Ishikawa (cell line): ENCODE results near the gene ZAR1L.

Experiments used
- CEBPB ChIP-seq: IDR thresholded peaks from 2 replicates; pipeline ENCODE4 v1.6.1; 2012
- CREB1 ChIP-seq: IDR thresholded peaks from 2 replicates; pipeline ENCODE4 v1.6.1; 2012; ENCODE audit warnings: low read depth
- EGR1 ChIP-seq: IDR thresholded peaks from 2 replicates; pipeline ENCODE4 v1.6.1; 2012
- EP300 ChIP-seq: IDR thresholded peaks from 2 replicates; pipeline ENCODE4 v1.6.1; 2012; ENCODE audit warnings: borderline replicate concordance
- FOXM1 ChIP-seq: IDR thresholded peaks from 2 replicates; pipeline ENCODE4 v1.6.1; 2012; ENCODE audit warnings: low read depth, borderline replicate concordance
- NFIC ChIP-seq: IDR thresholded peaks from 2 replicates; pipeline ENCODE4 v1.6.1; 2012
- RAD21 ChIP-seq: IDR thresholded peaks from 2 replicates; pipeline ENCODE4 v1.6.1; 2012; ENCODE audit warnings: low read depth
- TAF1 ChIP-seq: IDR thresholded peaks from 2 replicates; pipeline ENCODE4 v1.6.1; 2012; ENCODE audit warnings: low read depth, mild to moderate bottlenecking
- TCF12 ChIP-seq: IDR thresholded peaks from 2 replicates; pipeline ENCODE4 v1.6.1; 2012; ENCODE audit warnings: low read depth
- TEAD4 ChIP-seq: IDR thresholded peaks from 2 replicates; pipeline ENCODE4 v1.6.1; 2012
- USF1 ChIP-seq: IDR thresholded peaks from 2 replicates; pipeline ENCODE4 v1.6.1; 2012
- YY1 ChIP-seq: IDR thresholded peaks from 2 replicates; pipeline ENCODE4 v1.6.1; 2012; ENCODE audit warnings: low read depth
- ZBTB7A ChIP-seq: IDR thresholded peaks from 2 replicates; pipeline ENCODE4 v1.6.1; 2012; ENCODE audit warnings: low read depth
- TF ChIP-seq, protein P1 (sequence below): IDR thresholded peaks from 2 replicates; pipeline ENCODE4 v1.6.1; 2012; ENCODE audit warnings: low read depth, mild to moderate bottlenecking
- TF ChIP-seq, protein P2 (sequence below): IDR thresholded peaks from 2 replicates; pipeline ENCODE4 v1.6.1; 2012

Gene ZAR1L

DNA sequence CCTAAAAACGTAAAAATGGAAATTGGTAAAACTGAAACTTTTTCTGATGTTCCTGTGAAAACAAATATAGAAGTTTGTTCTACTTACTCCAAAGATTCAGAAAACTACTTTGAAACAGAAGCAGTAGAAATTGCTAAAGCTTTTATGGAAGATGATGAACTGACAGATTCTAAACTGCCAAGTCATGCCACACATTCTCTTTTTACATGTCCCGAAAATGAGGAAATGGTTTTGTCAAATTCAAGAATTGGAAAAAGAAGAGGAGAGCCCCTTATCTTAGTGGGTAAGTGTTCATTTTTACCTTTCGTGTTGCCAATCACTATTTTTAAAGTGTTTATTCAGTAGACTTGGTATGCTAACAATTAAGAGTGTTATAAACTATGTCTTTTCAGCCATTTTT lies 25.8 kb upstream of the ZAR1L start:
- TF ChIP-seq TAF1 (no peak), CREB1 (no peak)
- TF ChIP-seq, protein P1, sequence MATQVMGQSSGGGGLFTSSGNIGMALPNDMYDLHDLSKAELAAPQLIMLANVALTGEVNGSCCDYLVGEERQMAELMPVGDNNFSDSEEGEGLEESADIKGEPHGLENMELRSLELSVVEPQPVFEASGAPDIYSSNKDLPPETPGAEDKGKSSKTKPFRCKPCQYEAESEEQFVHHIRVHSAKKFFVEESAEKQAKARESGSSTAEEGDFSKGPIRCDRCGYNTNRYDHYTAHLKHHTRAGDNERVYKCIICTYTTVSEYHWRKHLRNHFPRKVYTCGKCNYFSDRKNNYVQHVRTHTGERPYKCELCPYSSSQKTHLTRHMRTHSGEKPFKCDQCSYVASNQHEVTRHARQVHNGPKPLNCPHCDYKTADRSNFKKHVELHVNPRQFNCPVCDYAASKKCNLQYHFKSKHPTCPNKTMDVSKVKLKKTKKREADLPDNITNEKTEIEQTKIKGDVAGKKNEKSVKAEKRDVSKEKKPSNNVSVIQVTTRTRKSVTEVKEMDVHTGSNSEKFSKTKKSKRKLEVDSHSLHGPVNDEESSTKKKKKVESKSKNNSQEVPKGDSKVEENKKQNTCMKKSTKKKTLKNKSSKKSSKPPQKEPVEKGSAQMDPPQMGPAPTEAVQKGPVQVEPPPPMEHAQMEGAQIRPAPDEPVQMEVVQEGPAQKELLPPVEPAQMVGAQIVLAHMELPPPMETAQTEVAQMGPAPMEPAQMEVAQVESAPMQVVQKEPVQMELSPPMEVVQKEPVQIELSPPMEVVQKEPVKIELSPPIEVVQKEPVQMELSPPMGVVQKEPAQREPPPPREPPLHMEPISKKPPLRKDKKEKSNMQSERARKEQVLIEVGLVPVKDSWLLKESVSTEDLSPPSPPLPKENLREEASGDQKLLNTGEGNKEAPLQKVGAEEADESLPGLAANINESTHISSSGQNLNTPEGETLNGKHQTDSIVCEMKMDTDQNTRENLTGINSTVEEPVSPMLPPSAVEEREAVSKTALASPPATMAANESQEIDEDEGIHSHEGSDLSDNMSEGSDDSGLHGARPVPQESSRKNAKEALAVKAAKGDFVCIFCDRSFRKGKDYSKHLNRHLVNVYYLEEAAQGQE, result no peak

DNA sequence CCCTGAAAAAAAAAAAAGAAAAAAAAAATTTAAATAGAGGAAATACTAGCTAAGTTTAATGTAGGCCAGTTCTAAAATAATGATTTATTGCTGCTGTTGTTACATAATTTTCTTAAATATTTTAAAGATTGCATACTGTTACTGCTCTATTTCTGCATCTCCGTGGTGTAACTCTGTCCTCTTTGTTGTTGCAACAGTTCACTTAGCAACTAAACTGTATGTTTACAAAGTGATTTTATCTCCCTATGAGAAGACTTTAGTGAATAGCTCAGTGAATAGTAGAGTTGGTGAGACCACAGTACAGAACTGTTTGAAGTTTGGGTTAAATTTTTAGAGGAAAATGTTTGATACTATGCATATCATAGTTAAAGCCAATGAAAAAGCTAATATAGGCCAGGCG lies 19.5 kb upstream of the ZAR1L start:
- TF ChIP-seq, protein P2, sequence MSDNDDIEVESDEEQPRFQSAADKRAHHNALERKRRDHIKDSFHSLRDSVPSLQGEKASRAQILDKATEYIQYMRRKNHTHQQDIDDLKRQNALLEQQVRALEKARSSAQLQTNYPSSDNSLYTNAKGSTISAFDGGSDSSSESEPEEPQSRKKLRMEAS, result no peak
- TF ChIP-seq USF1, result no peak
- no peak for TF ChIP-seq EGR1
- no peak for TF ChIP-seq YY1
- no peak for TF ChIP-seq EP300
- no peak for TF ChIP-seq TCF12
- no peak for TF ChIP-seq TEAD4
- no peak for TF ChIP-seq NFIC

- TF ChIP-seq TCF12, result no peak
Observed at GRCh38 chr13:32330441-32330840, 15.3 kb upstream of the ZAR1L start.

GRCh38 chr13:32323912-32324311 lies 8.7 kb upstream of the ZAR1L start:
- TF ChIP-seq EP300 (no peak), CREB1 (no peak), TCF12 (no peak), FOXM1 (no peak)

DNA sequence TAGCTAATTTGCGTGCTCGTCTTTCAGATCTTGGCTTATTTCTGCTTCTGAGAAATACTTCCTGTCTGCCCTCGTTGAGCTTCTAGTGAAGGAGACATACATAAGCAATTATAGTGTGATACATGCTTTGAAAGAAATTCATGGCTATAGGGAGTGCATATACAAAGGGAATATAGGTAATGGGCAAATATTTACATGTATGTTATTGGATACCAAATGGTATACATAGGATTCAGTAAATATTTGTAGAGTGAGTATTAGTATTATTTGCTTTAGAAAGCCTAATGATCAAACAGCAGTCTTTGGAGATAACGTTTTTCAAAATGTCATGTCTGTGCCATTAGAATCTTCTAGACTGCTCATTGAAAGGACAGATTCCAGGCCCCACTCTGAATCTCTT lies 5.4 kb upstream of the ZAR1L start:
- TF ChIP-seq TEAD4 (no peak), YY1 (no peak), NFIC (no peak), TCF12 (no peak), USF1 (no peak), EGR1 (no peak), RAD21 (no peak), TAF1 (no peak)
- TF ChIP-seq, protein P2, result no peak

DNA sequence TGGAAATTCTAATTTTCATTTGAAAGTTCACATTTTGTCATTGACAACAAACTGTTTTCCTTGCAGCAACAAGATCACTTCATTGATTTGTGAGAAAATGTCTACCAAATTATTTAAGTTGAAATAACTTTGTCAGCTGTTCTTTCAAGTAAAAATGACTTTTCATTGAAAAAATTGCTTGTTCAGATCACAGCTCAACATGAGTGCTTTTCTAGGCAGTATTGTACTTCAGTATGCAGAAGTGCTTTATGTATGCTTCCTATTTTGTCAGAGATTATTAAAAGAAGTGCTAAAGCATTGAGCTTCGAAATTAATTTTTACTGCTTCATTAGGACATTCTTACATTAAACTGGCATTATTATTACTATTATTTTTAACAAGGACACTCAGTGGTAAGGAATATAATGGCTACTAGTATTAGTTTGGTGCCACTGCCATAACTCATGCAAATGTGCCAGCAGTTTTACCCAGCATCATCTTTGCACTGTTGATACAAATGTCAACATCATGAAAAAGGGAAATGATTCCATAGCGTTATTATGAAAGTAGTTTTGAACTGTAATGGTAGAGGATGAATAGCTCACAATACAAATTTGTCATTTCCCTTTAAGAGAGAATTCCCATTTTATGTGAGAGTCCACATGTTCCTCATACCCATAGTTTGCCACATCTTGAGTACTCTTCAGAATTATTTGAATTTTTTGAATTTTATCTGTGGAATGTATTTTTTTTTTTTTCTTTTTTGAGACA lies 2.7 kb upstream of the ZAR1L start:
- TF ChIP-seq FOXM1, result no peak
- no peak for TF ChIP-seq ZBTB7A
- no peak for TF ChIP-seq NFIC
- no peak for TF ChIP-seq RAD21
- TF ChIP-seq, protein P1, result no peak
- TF ChIP-seq EP300, result no peak
- TF ChIP-seq, protein P2, result no peak
- no peak for TF ChIP-seq CEBPB
- TF ChIP-seq YY1, result no peak
- TF ChIP-seq TCF12, result no peak
- TF ChIP-seq TEAD4, result no peak
- no peak for TF ChIP-seq EGR1
- no peak for TF ChIP-seq CREB1
- no peak for TF ChIP-seq TAF1
- TF ChIP-seq USF1, result no peak
